ENCODE results near the gene LSP1. TPM values are rescaled to one million over a fixed set of nuclear protein-coding genes. Genes with fewer than 3 reads are reported as not detected.

The LSP1 gene
- total and polyA plus RNA-seq, 2 of the 13 experiments (the other 11 are each of a cell fraction or from before 2014, with no cell fraction given) = 0.59 to 1.00 TPM

DNA sequence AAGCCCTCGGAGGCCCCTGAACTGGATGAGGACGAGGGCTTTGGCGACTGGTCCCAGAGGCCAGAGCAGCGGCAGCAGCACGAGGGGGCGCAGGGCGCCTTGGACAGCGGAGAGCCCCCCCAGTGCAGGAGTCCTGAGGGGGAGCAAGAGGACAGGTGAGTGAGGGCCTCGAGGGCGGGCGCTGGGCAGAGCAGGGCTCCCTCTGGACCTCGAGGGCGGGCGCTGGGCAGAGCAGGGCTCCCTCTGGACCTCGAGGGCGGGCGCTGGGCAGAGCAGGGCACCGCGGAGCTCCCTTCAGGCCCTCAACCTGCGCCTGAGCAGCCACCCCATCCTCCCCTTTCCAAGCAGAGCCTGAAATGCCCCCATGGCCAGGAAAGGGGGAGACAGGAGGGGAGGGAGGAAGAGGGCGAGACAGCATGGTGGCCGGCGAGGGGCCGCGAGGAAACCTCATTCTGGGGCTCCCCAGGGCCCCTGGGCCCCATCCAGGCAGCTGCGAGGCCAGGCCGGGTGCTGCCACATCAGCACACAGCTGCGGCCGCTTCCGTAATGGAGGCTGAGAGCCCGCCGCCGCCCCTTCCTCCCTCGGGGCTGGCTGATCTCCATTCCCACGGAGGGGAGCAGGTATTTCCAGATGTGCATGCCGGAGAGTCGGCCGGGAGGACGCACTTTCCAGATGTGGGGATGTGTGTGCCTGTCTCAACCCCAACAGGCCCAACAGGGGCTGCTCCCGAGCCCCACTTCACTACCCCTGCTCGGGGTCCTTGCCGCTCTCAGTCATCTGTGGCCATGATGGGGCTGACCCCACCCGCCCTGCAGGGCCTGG lies 28.8 kb downstream of the LSP1 start:
- Histone ChIP-seq H3K79me2 (ENCODE audit: insufficient read depth, low read length) (no peaks in the 10 kb centered on the region), H3K4me3 (replicated peaks in 1 of 3; ENCODE audit: insufficient read depth in 1 of 3, low read depth in 2 of 3, low read length in 3 of 3) (no peak overlapping the region), H3K36me3 (replicated peaks in 1 of 2; ENCODE audit: control insufficient read depth in 1 of 2, insufficient read depth in 2 of 2, low read length in 2 of 2) (no peaks in the 10 kb centered on the region), H3K9ac (ENCODE audit: insufficient read depth, low read depth, low read length) (no peak overlapping the region), H3K27ac (ENCODE audit: extremely low read length, insufficient read depth, low read length) (no peak overlapping the region), H3K27me3 (ENCODE audit: control insufficient read depth in 1 of 2, insufficient read depth in 2 of 2, low read length in 2 of 2) (peaks cover 6 to 57% of the 10 kb centered on the region in 2 experiments; a peak in 4 of 5 replicates), H4K20me1 (ENCODE audit: insufficient read depth, low read length) (no peaks in the 10 kb centered on the region), H3K4me2 (ENCODE audit: low read depth, low read length) (no peak overlapping the region), H3K4me1 (ENCODE audit: insufficient read depth, low read length) (peaks cover 27% of the 10 kb centered on the region), H3K9me3 (ENCODE audit: low read length) (no peaks in the 10 kb centered on the region), H2AFZ (ENCODE audit: low read length) (no peak overlapping the region)
- DNase-seq (ENCODE audit: low spot score) (no peak), ATAC-seq (peak; percentile 5), FAIRE-seq (no peak)
- ChIA-PET POLR2A (interaction anchor here (0.8 to 1.5 kb wide), 4 partner anchors 107 to 519 kb away, joined by 3 to 21 read pairs (median 5); partner anchors contain the start of gene TSSC4), CTCF (ENCODE audit: low intra/inter-chr PET ratio, low total read pairs) (interaction anchor here (7.1 kb wide), 1 partner anchor 270 kb away, joined by 108 read pairs; no protein-coding TSS in a partner anchor)
- intact Hi-C loops (cut with micrococcal nuclease; ENCODE audit: unreplicated experiment) (loop anchor here (1.0 to 5.0 kb wide), 2 partner anchors 269 to 471 kb away; no protein-coding TSS in a partner anchor), in situ Hi-C loops (cut with HindIII; ENCODE audit: extremely low pct_ligation_motif_present, low pct_unique_long_range_greater_than_20kb) (loop anchor here (5.0 kb wide), 1 partner anchor 271 kb away; no protein-coding TSS in a partner anchor)
- WGBS (ENCODE audit: low lambda C conversion rate) = 26% methylated on average over 28 of the region's 43 CpGs
- TF ChIP-seq NFE2L2 (IDR thresholded peaks at IDR 0.05; ENCODE audit: low read length) (no peak), CREM (IDR thresholded peaks at IDR 0.05) (no peak), CREM (CRISPR knock-in tag; IDR thresholded peaks at IDR 0.05) (no peak), ZNF441 (CRISPR knock-in tag; IDR thresholded peaks at IDR 0.05; ENCODE audit: borderline replicate concordance) (no peak), GTF2F1 (IDR thresholded peaks at IDR 0.05; ENCODE audit: low read length) (no peak), SNAI1 (CRISPR knock-in tag; IDR thresholded peaks at IDR 0.05; ENCODE audit: borderline replicate concordance) (no peak), ZNF768 (CRISPR knock-in tag; IDR thresholded peaks at IDR 0.05) (no peak), ARID2 (CRISPR knock-in tag; IDR thresholded peaks at IDR 0.05; ENCODE audit: borderline replicate concordance) (no peak)
- TF ChIP-seq, protein P1, sequence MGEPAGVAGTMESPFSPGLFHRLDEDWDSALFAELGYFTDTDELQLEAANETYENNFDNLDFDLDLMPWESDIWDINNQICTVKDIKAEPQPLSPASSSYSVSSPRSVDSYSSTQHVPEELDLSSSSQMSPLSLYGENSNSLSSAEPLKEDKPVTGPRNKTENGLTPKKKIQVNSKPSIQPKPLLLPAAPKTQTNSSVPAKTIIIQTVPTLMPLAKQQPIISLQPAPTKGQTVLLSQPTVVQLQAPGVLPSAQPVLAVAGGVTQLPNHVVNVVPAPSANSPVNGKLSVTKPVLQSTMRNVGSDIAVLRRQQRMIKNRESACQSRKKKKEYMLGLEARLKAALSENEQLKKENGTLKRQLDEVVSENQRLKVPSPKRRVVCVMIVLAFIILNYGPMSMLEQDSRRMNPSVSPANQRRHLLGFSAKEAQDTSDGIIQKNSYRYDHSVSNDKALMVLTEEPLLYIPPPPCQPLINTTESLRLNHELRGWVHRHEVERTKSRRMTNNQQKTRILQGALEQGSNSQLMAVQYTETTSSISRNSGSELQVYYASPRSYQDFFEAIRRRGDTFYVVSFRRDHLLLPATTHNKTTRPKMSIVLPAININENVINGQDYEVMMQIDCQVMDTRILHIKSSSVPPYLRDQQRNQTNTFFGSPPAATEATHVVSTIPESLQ (CRISPR knock-in tag; conservative IDR thresholded peaks at IDR 0.05) = no peak
- no TSS peak for BruUV-seq (replicated peaks)

Measured in HepG2 (cell line).